ENCODE results near the gene ZDHHC22.

GRCh38 chr14:77172916-77173315 lies 31.3 kb upstream of the ZDHHC22 start:
- TF ChIP-seq REST (tag by site-specific recombination; IDR thresholded peaks at IDR 0.05) (no peak), ZNF777 (tag by site-specific recombination; IDR thresholded peaks at IDR 0.05; ENCODE audit: borderline replicate concordance) (no peak), CTCF (tag by site-specific recombination; IDR thresholded peaks at IDR 0.05) (no peak), ZNF529 (tag by site-specific recombination; IDR thresholded peaks at IDR 0.05; ENCODE audit: insufficient replicate concordance) (no peak), MEIS1 (CRISPR knock-in tag; IDR thresholded peaks at IDR 0.05; ENCODE audit: borderline replicate concordance) (no peak), YY2 (tag by site-specific recombination; IDR thresholded peaks at IDR 0.05) (no peak), TRIM28 (IDR thresholded peaks at IDR 0.05; ENCODE audit: borderline replicate concordance, low read length) (no peak), ZNF585B (tag by site-specific recombination; IDR thresholded peaks at IDR 0.05) (no peak), ZNF843 (tag by site-specific recombination; IDR thresholded peaks at IDR 0.05) (no peak), ZNF514 (tag by site-specific recombination; IDR thresholded peaks at IDR 0.05) (no peak), ATF2 (tag by site-specific recombination; IDR thresholded peaks at IDR 0.05; ENCODE audit: low read depth) (no peak), ZNF239 (tag by site-specific recombination; IDR thresholded peaks at IDR 0.05) (no peak), ZNF701 (tag by site-specific recombination; IDR thresholded peaks at IDR 0.05) (no peak), ZBTB20 (tag by site-specific recombination; IDR thresholded peaks at IDR 0.05) (no peak)
